Right atrium auricular region (tissue), 2 donors: ENCODE measurements around the gene OSBPL8. TPM values are rescaled to one million over a fixed set of nuclear protein-coding genes. Genes with fewer than 3 reads are reported as not detected.
"Not testable (repeated sequence)": the region's sequence is repeated elsewhere in the genome, so short reads cannot be mapped to it uniquely, and the experiment has no call there.

Experiments
- DNase-seq: peaks from one replicate; pipeline ENCODE4 v3.0.0-alpha.2; 2019; ENCODE audit warnings: low spot score
- H3K27ac ChIP-seq, 2 donors: fragments of 200-600 bp; sonication (generic); 1 replicate in 1 of 2; 2 replicates in 1 of 2; pipeline ENCODE4 v1.5.1; 2016 to 2019
- H3K27me3 ChIP-seq, 2 donors: fragments of 200-600 bp; sonication (generic); one replicate each; pipeline versions ENCODE4 v1.5.1 to v1.6.0; 2017 to 2019
- H3K36me3 ChIP-seq: fragments of 200-600 bp; sonication (generic); one replicate; pipeline ENCODE4 v1.5.1; 2016
- H3K4me1 ChIP-seq, 2 donors: fragments of 200-600 bp; sonication (generic); one replicate each; pipeline versions ENCODE4 v1.5.1 to v1.6.0; 2017 to 2019
- H3K4me3 ChIP-seq, 2 donors: fragments of 200-600 bp; sonication (generic); 1 replicate in 1 of 2; 2 replicates in 1 of 2; pipeline ENCODE4 v1.5.1; 2017 to 2019; ENCODE audit warnings: mild to moderate bottlenecking in 1 of 2, moderate library complexity in 1 of 2
- H3K9me3 ChIP-seq, 2 donors: fragments of 200-600 bp; sonication (generic); one replicate each; pipeline ENCODE4 v1.5.1; 2019
- total RNA-seq, 2 donors: library from RNA; depleted of rRNA; stranded (reverse); fragments of >200 nt; gene quantifications; one replicate each; pipeline ENCODE4 v1.1.0, GENCODE V29; 2016
- TF ChIP-seq, protein P1 (sequence below), 2 donors: fragments of 200-600 bp; sonication (generic); IDR thresholded peaks; one replicate each; pipeline ENCODE4 v1.5.1; 2019; ENCODE audit warnings: antibody characterized with exemption in 2 of 2

Gene OSBPL8
- total RNA-seq, 2 donors from 2014 or later, result 19.7 to 23.7 TPM

- TF ChIP-seq, protein P1, sequence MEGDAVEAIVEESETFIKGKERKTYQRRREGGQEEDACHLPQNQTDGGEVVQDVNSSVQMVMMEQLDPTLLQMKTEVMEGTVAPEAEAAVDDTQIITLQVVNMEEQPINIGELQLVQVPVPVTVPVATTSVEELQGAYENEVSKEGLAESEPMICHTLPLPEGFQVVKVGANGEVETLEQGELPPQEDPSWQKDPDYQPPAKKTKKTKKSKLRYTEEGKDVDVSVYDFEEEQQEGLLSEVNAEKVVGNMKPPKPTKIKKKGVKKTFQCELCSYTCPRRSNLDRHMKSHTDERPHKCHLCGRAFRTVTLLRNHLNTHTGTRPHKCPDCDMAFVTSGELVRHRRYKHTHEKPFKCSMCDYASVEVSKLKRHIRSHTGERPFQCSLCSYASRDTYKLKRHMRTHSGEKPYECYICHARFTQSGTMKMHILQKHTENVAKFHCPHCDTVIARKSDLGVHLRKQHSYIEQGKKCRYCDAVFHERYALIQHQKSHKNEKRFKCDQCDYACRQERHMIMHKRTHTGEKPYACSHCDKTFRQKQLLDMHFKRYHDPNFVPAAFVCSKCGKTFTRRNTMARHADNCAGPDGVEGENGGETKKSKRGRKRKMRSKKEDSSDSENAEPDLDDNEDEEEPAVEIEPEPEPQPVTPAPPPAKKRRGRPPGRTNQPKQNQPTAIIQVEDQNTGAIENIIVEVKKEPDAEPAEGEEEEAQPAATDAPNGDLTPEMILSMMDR (IDR thresholded peaks at IDR 0.05), result no peak
Measured at GRCh38 chr12:76329159-76329558, 230.4 kb downstream of the OSBPL8 start.

DNA sequence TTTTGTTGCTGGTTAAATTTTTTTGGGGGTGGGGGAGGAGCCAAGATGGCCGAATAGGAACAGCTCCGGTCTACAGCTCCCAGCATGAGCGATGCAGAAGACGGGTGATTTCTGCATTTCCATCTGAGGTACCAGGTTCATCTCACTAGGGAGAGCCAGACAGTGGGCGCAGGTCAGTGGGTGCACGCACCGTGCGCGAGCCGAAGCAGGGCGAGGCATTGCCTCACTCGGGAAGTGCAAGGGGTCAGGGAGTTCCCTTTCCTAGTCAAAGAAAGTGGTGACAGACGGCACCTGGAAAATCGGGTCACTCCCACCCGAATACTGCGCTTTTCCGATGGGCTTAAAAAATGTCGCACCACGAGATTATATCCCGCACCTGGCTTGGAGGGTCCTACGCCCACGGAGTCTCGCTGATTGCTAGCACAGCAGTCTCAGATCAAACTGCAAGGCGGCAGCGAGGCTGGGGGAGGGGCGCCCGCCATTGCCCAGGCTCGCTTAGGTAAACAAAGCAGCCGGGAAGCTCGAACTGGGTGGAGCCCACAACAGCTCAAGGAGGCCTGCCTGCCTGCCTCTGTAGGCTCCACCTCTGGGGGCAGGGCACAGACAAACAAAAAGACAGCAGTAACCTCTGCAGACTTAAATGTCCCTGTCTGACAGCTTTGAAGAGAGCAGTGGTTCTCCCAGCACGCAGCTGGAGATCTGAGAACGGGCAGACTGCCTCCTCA is 239.8 kb downstream of the OSBPL8 start:
- DNase-seq, H3K27me3 ChIP-seq, H3K27ac ChIP-seq, H3K4me1 ChIP-seq, H3K36me3 ChIP-seq, H3K9me3 ChIP-seq, H3K4me3 ChIP-seq: not testable (repeated sequence)

More at GRCh38 chr12:76329159-76329558, 230.4 kb downstream of the OSBPL8 start:
- Histone ChIP-seq H3K4me3 (no peak overlapping the region), H3K27ac (no peak overlapping the region), H3K36me3 (no peaks in the 10 kb centered on the region), H3K27me3 (no peaks in the 10 kb centered on the region), H3K9me3 (no peaks in the 10 kb centered on the region), H3K4me1 (no peaks in the 10 kb centered on the region)
- DNase-seq, result no peak

DNA sequence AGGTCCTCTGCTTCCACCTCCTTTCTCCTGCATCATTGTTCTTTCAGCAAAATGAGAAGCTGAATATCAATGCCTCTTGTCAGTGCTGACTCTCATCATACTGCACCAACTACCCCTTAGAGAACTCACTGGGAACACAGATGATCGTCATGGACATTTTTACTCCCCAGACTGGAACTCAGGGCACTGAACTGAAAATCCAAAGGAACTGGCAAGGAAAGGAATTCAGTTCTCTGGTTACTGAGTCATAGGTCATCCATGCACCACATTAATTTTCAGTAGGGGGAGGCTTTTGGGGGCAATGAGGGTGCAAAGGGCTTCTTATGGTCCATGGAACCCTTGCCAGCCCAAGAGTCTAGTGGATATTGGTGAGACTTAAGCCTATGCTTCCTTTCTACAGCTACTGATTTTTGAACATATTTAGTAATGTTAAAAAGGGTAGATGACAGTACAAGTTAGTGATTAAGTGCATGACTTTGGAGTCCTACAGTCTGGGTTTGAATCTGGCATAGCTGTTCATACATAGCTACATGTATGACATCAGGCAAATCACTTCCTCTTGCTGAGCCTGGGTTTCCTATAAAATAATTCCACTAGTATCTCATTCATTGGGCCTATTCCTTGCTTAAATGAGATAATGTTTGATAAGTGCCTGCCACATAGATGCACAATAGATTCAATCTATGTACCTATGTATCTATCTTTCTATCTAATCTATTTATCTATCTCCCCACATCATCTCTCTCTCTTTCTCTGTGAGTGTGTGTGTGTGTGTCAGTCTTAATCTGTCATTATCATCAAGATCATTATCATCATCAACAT is 240.6 kb downstream of the OSBPL8 start:
- DNase-seq, result no peak
- TF ChIP-seq, protein P1 (IDR thresholded peaks at IDR 0.05), result no peak
- H3K27ac ChIP-seq, result no peak overlapping the region

DNA sequence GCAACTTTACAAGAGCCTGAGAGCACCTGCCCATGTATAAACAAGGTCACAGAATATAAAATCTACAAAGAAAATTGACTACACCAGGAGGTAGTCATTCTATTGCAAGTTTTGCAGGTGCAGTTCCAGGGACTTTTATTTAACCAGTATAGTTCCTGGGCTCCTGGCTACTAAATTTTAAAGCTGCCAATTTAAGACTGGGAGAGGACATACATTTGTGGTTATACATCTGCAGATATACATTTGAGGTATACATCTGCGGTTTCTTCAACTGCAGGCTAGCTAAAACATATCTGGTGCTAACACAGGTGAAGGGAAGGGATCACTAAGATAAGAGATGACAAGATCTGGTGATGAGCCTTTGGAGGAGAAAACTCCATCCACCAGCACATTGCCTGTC is 241.6 kb downstream of the OSBPL8 start:
- TF ChIP-seq, protein P1 (IDR thresholded peaks at IDR 0.05), result no peak
- Histone ChIP-seq H3K9me3 (no peaks in the 10 kb centered on the region), H3K27ac (no peak overlapping the region), H3K4me3 (no peak overlapping the region), H3K27me3 (no peaks in the 10 kb centered on the region), H3K4me1 (no peaks in the 10 kb centered on the region), H3K36me3 (no peaks in the 10 kb centered on the region)
- DNase-seq, result no peak

More for the DNA sequence above, 240.6 kb downstream of the OSBPL8 start:
- Histone ChIP-seq H3K9me3 (no peaks in the 10 kb centered on the region), H3K36me3 (no peaks in the 10 kb centered on the region), H3K4me3 (no peak overlapping the region), H3K4me1 (no peaks in the 10 kb centered on the region), H3K27me3 (no peaks in the 10 kb centered on the region)

GRCh38 chr12:76316468-76316867 is 243.1 kb downstream of the OSBPL8 start:
- H3K36me3 ChIP-seq, result no peaks in the 10 kb centered on the region
- no peak overlapping the region for H3K4me3 ChIP-seq
- no peaks in the 10 kb centered on the region for H3K4me1 ChIP-seq
- TF ChIP-seq, protein P1 (IDR thresholded peaks at IDR 0.05), result no peak
- peak; percentile 47 for DNase-seq
- H3K27me3 ChIP-seq, result no peaks in the 10 kb centered on the region
- H3K9me3 ChIP-seq, result no peaks in the 10 kb centered on the region
- H3K27ac ChIP-seq, result no peak overlapping the region

DNA sequence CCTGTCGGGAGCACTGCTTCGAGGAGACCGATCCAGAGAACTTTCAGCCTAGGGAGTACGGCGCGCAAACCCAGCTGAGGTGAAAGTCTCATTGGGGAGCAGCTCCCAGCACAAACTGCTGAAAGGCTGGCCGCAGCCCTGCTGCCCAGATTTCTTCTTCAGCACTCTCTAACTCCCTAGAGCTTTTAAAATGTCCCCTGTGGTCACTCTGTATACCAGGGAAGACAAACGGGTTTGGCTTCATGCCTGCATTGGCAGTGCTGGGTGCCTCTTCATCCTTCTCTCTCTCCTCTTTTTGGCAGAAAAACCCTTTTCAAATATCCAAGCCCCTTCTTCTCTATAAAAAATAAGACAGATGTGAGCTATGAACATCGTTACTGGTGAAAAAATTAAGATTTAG is 246.3 kb downstream of the OSBPL8 start:
- Histone ChIP-seq H3K27me3 (no peaks in the 10 kb centered on the region), H3K4me1 (no peaks in the 10 kb centered on the region), H3K9me3 (no peaks in the 10 kb centered on the region), H3K36me3 (no peaks in the 10 kb centered on the region), H3K27ac (no peak overlapping the region), H3K4me3 (no peak overlapping the region)
- TF ChIP-seq, protein P1 (IDR thresholded peaks at IDR 0.05), result no peak
- peak; percentile 21 for DNase-seq
